GM19468 (cell line): ENCODE results near the gene CYBA.

Source experiments
- ATAC-seq: cut with Tn5 transposase; IDR thresholded peaks from one replicate; pipeline ENCODE4 v1.9.1; 2021; ENCODE audit warnings: mild to moderate bottlenecking, moderate library complexity, moderate number of reproducible peaks; ENCODE audit not compliant: unreplicated experiment; ENCODE audit errors: extremely low read depth

The CYBA gene

DNA sequence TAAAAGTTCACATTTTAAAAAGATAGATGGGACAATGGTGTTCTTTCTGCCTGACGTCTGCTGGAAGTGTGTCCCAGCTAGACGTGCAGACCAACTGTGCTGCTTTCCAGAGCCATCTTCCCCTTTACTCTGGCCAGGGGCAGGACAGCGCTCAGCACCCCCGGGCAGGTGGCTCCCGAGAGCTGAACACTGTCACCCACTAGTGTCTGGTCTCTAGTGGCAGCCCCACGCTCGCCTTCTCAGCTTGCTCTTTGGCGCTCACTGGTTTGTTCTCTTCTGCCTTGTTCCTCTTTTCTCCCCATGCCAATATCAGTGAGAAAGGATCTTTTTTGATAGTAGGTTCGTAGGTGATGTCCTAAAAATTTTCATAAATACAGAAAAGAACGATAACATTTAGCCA, 54.9 kb downstream of the CYBA start:
- ATAC-seq: no peak

DNA sequence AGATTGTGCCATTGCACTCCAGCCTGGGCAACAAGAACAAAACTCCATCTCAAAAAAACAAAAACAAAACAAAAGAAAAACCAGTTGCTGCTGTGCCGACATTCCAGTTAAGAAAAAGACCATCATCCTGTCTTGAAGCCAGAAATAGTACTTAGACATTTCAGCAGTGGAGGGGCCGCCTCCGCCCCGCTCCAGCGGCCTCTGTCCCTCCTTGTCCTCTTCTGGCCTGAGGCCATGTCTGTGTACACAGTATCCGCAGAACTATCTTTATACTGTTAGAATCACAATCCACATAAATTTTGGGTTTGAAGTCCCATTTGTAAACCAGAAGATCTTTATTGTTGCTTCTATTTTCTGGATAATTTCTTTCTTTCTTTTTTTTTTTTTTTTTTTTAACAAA, 55.8 kb downstream of the CYBA start:
- no peak for ATAC-seq

DNA sequence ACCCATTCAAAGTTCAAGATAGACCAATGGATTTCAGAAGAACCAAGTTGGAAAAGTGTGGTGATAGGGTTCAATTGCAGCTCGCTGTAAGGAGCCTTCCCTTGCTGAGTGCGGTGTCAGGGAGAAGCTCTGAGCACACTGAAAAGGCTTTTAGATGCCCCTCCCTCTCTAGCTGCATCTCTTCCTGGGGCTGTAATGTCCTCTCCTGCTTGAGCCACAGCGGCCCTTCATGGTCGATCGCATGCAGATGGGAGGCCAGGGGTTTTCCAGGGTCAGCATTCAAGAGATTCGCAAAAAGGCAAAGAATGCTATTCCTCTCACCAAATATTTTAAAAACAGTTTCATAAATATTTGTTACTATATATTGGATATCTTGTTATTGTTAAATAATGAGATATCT, 56.9 kb downstream of the CYBA start:
- no peak for ATAC-seq

DNA sequence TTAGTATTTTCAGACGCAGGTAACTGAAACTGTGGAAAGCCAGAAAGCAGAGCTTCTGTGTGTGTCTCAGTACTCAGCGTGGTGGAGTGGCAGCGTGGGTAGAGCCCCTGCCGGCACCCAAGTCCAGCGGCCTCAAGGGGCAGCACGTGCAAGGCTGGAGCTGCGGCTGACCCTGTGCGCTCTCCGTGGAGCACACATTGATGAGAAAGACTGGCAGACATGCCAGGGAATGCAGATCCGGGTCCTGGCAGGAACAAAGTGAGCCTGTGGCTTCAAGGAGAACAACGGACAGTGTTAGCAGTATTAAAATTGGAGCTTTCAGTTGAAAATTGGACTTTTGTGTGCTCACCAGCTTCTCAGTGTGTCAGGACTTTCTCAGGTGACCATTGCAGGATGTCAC, 57.4 kb downstream of the CYBA start:
- no peak for ATAC-seq
